ENCODE measurements around the gene SRPK3.
A peak's percentile ranks its signal among the peaks of the same experiment; 100 is the strongest.

Gene SRPK3

DNA sequence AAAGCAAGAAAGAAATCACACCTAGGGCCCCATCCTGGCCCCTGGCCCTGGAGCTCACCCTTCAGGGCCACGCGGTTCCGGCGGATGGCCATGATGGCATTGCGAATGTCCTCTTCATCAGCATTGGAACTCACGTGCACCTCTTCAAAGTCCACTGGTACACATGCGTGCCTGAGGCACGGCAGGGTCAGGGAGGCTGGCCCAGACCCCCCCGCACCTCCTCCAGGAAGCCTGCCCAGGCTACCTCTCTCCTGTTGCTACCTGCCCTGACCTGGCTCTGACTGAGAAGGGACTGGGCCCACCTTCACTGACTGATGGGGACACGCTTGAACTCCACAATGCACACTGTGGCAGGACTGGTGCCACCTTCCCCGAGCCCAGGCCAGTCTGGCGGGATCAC, 8.8 kb downstream of the SRPK3 start:
- no peak for DNase-seq

DNA sequence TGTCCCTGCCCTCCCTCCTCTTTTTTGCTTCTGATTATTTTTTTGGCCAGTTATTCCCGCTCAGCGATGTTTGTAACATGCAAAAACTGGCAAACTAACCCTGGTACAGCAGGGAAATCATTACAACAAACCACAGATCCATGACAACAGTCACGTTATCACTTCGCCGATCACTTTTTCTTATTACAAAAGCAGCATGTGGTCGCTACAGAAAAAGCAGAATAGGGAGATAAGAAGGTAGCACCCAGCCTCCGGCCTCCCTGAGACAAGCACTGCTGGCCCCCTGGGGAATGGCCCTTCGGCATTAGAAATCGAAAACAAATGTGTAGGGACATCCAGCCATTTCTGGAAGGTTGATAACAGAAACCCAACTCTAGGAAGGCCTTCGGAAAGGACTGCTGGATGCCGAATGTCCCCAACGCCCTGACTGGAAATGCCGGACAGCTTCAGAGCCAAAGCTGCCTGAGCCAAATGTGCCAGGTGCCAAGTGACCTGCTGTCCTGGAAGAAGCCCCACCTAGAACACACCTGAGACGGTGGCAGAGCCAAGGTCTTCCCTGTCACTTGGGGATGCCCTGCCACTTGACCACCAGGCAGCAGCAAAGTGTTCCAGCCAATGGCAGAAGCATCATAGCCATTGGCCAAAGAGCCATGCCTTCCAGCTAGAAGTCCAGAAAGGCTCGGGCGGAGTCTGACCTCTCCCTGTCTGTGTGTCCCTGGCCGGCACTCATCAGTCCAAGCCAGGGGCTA, 10.4 kb downstream of the SRPK3 start:
- no peak for DNase-seq

DNA sequence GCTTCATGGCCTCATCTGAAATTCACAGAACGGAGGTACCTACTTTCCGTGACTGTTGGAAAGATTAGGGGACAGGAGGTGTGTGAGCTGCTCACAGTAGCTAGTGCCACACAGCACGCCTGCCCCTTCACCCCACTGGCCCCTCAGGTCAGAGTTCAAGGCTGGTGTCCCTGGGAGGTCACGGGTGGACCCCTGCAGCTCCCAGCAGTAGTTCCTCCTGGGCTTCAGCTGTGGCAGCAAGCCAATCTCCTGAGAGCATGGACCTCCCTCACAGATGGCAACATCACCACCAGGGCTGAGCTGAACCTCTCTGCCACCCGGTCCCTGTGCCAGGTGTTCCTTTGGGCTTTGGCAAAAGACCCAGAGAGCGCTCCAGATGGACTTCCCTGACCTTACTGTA, 11.5 kb downstream of the SRPK3 start:
- no peak for DNase-seq

DNA sequence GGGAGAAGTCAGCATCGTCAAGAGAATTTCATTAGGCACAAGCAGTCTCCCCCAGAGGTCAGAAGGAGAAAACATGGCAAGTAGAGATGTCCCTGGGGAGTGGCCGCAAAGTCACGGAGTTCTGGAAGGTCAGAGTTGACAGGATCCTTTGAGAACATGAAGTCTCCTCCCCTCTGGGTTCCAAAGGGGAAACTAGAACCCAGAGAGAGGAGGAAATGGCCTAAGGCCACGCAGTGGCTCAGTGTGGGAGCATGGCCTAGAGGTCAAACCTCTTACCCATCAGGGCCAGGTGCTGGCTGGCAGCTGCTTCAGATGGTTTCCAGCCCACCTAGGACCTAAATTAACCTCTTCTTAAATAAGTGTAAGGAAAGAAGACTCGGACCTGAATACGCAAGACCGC, 12.4 kb downstream of the SRPK3 start:
- DNase-seq, result no peak

DNA sequence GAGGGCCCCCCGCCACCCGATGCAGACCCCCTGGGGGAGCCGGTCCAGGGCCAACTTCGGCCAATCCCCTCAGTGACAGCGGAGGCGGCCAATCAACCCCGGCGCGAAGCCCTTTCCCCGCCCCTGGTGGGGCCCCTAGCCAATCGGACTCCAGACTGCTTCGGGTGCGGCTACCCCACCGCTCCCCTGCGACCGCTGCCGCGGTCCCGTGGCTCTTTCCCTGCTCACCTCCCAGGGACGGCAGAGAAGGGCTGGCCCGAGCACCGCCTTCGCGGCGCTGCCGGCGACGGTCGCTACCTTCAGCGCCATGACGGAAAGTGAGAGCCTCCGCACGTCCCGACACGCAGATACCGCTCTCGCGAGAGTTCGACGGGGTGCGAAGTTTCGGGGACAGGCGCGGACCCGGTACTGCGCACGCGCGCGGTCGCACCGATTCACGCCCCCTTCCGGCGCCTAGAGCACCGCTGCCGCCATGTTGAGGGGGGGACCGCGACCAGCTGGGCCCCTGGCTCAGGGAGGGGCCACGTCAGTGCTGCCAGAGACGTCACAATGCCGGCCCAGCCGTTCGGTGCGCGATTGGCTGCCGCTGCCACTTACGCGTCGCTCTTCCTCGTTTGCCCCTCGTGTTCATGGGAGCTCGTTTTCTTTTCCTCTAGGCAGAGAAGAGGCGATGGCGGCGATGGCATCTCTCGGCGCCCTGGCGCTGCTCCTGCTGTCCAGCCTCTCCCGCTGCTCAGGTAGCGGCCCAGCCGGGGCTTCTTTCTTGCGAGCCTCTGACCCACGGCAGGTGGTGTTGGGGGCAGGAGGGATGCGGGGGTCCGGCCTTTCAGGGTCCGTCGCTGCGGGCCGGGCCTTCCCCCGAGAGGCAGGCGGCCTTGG, 13.4 kb downstream of the SRPK3 start, which contains the start of the genes IDH3G and SSR4:
Gene IDH3G, minus strand, starts transcription at position 358 of the 879 bp plus-strand sequence. Its CDS starts 49 bp downstream, at position 309.
Gene SSR4, plus strand, starts transcription at position 651 of the 879 bp plus-strand sequence. Its CDS starts 20 bp downstream, at position 671.
- peak; percentile 82 for DNase-seq

DNA sequence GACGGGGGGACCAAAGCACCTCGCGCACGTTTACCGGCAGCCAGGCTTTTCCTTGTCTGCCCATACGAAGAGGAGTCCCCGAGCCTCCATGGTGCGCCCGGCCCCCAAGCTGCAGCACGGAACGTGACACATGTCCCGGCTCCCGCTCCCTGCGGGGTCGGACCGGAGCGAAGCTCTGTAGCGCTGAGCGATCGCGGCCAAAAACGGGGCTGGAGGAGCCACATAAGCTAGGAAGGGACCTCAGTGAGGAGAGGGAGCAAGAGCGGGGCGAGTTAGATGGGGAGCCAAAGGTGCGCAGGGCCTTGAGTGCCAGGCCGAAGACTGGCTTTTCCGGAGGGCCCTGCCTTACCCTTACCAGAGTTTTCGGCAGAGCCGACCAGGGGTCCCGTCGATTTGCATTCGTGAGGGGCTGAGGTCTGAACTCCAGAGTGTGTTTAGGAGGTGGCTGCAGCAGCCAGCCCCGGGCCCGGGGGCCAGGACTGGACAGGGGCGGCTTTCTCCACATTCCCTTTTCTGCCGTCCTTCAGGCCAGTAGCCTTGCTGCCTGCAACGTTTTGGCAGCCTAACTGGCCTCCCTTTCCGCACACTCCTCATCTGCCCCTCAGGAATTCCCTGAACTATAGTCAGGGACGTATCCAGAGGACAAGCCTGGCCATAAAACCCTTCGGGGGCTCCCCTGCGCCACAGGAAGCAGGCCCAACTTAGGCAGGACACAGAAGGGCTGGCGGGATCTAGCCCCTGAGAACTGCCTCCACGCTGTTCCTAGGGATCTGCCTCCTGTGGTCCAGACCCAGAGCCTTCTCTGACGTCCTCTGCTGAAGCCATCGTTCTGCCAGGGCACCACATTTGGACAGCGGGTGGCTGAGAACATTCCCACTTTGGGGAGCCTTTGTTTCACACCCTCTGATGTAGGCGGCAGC, 14.3 kb downstream of the SRPK3 start:
- DNase-seq, result no peak

DNA sequence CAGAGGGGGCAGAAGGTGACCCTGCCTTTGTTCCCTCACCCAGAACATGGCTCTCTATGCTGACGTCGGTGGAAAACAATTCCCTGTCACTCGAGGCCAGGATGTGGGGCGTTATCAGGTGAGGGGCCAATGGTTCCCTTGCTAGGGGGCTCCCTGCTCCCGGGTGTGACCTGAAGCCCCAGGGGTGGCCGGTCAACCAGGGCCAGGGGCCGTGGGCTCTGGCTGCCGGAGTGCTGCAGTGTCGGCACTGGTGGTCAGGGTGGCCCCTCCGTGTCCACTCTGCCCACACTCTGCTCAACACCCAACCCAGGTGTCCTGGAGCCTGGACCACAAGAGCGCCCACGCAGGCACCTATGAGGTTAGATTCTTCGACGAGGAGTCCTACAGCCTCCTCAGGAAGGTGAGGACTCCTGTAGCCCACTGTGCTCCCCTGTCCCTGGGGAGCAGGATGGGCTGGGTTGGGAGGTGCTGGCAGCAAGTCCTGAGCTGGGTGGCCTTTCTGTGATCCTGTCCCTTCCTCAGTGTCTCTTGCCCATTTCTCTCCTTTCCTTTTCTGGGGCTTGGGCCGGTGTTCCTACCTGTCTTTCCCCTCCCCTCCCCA, 16.7 kb downstream of the SRPK3 start:
- no peak for DNase-seq

DNA sequence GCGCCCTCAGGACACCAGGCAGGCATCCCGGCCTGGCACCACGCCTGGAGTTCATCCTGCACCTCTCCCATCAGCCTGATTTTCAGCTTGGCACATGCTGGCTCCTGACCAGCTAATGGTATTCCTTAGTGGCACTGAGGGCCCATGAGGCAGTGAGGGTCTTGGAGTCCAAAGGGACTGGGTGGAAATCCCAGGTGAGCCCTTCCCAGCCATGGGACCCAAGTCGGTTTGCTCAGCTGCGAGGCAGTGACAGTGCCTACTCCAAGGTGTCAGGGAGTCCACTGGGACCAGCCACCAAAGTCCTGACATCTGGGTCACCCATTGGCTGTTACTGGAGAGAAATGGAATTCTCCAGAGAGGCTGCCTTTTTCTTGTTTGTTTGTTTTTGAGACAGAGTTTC, 18.5 kb downstream of the SRPK3 start:
- DNase-seq, result no peak

DNA sequence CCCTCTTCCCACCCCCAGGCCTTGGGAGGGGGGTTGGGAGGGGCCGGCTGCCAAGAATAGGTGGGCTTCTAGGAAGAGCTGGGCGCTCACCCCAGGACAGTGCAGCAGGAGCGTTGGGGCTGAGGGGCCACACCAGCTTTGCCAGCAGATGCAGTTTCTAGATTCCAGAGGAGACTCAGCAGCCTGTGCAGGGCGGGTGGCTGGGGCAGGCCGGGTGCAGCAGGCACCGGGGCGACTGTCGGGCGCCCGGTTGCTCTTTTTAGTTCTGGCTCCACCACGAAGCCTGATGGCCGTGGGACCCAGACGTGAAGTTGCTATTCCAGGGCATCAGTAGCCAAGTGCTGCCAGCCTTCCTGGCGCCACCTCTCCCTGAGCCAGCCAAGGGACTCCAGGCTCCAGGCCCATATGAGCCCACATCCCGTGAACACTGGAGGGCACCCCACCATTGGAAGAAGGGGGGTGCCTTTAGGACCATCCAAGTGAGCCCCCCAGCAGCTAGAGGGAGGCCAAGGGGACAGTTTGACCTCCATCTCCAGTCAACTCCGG, 19.4 kb downstream of the SRPK3 start:
- DNase-seq, result no peak

DNA sequence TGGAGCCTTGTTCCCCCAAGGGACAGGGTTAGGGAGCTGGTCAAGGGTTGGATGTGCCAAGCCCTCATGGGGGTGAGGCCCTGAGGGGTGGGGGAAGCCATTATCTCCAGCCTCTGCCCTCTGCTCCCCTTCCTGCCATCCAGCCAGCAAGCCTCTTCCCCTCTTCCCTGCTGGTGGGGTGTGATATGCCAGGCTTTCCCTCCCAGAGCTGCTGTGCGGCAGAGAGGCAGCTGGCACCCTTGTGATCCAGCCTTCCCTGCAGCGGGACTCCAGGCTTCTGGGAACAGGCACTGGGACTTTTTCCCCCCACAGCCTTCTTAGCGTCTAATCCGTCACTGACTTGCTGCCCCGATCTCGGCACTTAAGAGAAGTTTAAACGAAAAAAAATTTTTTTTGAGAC, 19.9 kb downstream of the SRPK3 start:
- no peak for DNase-seq

DNA sequence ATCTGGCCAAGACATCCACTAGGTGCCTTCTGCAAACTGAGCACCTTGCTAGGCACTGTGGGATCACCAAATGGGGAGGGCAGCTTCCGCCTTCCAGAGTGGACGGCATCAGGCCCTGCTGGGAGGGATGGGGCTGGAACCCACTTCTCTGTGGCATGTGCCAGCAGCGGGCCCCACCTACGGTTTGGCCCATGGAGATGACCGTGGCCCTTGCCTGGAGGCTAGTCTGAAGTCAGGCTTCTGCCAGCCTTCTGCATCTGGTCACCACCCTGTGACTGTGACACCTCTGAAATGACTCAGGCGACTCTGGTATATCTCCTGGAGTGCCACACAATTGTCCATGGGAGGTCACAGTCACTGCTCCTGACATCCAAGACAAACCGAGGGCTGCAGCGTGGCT, 20.8 kb downstream of the SRPK3 start:
- no peak for DNase-seq

DNA sequence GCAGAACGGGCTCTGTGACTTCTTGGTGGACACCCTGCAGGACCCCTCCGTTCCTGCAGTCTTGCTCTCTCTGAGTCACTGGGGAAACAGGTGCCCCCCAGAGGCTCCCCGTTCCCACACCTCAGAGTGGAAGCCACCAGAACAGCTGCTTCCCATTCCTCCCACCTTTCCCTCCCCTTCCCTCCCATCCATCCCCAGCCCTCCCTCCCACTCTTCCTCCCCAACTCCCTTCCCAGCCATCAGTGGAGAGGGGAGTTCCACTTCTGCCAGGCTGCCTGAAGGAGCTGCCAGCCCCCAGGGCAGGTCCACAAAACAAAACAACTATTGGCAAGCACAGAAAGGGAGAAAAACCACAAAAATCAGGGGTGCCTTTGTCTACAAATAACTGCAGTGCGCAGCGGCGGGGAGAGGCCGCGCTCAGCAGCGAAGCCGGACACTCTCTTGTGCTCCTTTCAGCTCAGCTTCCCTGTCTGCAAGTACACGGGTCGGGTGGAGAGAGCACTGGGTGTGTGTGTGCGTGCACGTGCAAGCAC, 21.7 kb downstream of the SRPK3 start:
- DNase-seq, result no peak

DNA sequence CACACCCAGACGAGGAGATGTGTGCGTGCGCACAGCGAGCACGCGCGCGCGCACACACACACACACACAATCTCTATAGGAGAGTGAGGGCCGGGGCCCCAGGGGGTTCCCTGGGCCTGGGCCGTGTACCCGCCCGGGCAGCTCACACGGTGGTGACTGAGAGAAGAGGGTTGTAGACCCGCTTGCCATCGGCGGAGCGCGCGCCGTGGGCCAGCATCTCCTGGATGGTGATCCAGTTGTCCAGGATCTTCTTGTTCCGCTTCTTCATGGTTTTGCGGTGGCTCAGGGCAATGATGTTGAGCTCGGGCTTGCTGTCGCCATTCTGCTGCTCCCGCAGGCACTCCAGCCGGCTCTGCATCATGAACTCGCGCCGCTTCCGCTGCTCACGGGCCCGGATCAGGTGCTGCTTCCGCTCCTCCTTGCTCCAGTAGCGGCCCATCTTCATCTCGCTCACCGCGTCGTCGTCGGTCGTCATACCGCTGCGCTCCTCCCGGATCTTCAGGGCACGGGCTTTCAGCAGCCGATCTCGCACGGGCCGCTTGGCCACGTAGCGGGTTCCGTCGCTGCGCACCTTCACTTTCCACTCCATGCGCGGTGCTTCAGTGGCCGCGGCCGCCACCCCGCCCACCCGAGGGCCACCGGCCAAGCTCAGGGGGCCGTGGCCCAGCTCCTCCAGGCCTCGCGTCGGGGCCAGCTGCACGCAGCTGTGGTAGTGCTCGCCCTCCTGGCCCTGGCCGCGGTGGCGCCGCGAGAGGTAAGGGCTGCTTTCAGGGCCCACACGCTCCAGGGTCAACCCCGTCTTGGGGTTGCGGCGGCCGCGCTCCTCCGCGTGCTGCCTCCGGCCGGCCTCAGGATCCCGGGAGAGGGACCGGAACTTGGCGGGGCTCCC, 22.6 kb downstream of the SRPK3 start:
- DNase-seq, result no peak

DNA sequence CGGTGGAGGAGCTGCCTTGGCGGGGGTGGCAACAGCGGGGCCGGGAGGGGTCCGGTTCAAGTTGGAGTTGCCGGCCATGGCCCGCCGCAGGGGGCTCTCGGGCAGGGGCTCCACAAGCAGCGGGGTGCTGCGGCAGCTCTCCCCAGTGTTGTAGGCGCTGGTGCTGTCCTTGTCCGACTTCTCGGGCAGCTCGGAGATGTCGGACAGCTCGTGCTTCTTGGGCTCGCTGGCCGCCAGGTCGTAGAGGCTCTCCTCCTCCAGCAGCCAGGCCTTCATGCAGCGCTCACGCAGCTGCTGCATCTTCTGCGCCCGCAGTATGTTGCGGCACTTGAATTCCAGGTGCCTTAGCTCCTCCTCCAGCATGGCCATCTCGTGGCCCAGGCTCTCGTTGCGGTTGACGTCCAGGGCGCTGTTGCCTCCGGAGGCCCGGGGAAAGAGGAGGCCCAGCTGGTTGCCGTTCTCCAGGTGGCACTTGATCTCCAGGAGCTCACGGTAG, 23.3 kb downstream of the SRPK3 start:
- DNase-seq, result no peak

DNA sequence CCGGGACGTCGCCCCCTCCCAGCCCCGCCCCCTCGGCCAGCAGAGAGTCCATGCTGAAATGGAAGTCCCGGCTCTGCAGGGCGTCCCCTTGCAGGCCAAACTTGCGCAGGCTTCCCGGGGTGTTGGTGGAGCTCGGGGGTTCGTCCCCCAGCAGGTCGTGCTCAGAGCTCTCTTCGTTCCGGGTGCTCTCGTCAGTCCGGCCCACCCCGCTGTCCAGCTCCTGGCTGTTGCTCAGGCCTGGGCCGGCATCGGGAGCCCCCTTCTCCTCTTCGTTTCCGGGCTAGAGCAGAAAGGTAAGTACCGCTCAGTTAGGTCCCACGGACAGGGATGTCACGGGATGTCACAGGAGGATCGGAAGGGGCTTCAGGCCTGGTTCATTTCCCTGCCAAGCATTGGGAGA, 23.8 kb downstream of the SRPK3 start:
- DNase-seq, result no peak

DNA sequence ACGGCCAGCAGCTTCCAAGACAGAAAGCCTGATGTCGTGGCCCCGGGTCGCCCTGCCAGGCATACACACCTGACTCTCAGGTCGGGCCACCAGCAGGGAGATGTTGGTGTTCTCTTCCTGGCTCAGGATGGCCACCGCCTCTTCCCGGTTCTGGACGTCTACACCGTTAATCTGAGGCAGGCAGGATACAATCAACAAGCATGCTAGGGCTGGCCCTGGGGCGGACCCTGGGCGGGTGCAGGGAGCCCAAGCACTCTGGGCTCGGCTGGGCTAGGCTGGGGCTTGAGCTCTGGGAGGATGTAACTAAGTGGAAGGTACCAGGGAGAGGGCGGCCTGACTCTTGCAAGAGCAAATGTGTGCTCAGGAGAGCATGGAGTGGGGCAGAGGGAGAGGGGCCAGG, 24.6 kb downstream of the SRPK3 start:
- DNase-seq, result no peak

DNA sequence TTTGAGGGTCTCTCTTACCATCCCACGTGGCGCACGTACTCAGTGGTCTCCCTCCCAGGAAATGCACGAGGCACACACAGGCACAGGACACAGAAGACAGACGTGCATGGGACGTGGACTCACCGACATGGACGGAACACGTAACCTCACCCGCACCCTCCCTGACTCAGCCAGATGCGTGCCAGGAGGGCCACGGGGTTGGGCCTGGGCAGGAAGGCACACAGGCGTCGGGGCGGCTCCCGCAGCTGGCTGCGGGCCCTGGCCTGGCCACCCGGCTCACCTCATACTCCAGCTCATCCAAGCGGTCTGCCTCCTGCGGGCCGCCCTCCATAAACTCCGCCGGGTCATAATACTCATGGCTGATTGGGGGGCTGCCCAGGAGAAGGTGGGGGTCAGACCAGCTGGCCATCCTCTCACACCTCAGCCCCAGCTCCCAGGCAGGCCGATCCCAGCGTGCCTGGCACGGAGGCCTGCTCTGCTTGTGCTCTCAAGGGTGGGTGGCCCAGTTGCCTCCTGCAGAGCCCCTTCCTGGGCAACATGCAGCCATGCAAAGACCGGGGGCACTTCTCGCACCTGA, 26.2 kb downstream of the SRPK3 start:
- no peak for DNase-seq

DNA sequence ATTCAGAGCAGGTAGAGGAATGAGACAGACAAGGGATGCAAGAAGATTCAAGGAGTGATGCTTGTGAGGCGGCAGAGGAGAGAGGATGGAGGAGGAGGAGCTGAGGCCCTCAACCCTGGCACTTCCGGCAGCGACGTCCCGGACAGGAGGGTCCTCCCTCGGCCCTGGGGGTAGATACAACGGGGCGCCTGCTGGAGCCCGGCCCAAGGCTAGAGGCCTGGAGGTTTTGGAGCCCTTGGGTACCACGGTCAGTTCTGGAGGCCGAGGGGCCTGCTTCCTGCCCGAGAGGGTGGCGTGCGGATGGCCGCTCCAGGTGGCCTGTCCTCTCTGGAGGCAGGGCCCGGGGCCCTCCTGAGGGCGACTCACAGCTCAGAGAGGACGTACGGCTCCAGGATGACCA, 27.1 kb downstream of the SRPK3 start:
- no peak for DNase-seq

DNA sequence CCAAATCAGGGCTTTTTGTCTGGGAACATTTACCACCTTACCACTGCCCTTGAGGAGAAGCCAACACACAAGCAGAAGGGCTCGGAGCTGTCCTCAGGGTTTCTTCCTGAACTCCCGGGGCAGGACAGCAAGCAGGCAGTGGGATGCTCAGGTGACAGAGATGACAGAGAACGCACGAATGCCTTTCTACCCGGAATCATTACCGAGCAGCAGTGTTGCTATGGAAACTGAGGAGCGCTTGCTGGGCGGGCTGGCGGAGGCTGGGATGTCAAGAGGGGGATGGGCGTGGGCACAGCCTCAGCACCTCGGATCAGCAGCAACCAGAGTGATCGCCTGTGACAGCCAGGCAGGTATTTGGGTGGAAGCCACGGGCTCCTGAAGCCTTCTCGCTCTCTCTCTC, 31.4 kb downstream of the SRPK3 start:
- DNase-seq, result no peak

DNA sequence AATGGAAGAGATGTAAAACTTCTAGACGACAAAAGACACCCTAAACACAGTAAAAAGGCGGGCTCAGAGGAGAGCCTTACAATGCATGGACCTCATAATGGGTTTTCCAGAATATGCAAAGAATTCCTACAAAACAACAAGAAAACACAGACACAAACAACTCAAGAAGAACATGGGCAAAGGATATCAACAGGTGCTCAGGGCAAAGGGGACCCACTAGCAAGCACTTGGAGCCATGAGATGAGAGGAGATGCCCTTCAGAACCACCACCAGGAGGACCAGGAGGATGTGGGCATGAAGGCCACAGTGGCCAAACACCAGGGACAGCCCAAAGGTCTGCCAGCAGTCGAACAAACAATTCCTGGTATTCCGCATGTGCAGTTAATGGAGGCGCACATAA, 32.3 kb downstream of the SRPK3 start:
- no peak for DNase-seq
